H1 (cell line): Measurements from ENCODE around the gene DOCK3. TPM values are rescaled to one million over a fixed set of nuclear protein-coding genes. Genes with fewer than 3 reads are reported as not detected.

Experiments
- CTCF ChIA-PET: fragments of 300-600 bp; sonication (Branson Sonifier 250); formaldehyde crosslinking; loops from one replicate; lab custom pipeline; 2021; ENCODE audit not compliant: partially characterized antibody; lab: Charles Lee
- POLR2A ChIA-PET: fragments of 300-600 bp; sonication (Branson Sonifier 250); formaldehyde crosslinking; loops from one replicate; lab custom pipeline; 2021; ENCODE audit warnings: inconsistent platforms; ENCODE audit not compliant: partially characterized antibody; lab: Charles Lee
- DNase-seq, 2 experiments: peaks; one replicate each; pipeline versions ENCODE4 v3.0.0 to v3.0.0-alpha.2; 2010 to 2022; ENCODE audit warnings: low spot score in 2 of 2, low read depth in 1 of 2, mixed read lengths in 1 of 2
- FAIRE-seq: peaks from 2 replicates; lab custom pipeline; 2011; peaks lifted over from hg19 to GRCh38; lab: Jason Lieb, UNC
- H2AFZ ChIP-seq: 2 replicates; pipeline ENCODE4 v1.8.1; 2012; ENCODE audit warnings: low read length, inconsistent platforms
- H2AK5ac ChIP-seq: 2 replicates; pipeline ENCODE4 v1.6.1; 2013; ENCODE audit warnings: low read depth, low read length
- H2BK120ac ChIP-seq: replicated peaks from 2 replicates; pipeline ENCODE3; 2013; ENCODE audit warnings: low read depth, low read length, inconsistent platforms
- H2BK12ac ChIP-seq: 2 replicates; pipeline ENCODE4 v1.6.1; 2013; ENCODE audit warnings: low read depth, low read length
- H2BK15ac ChIP-seq: 2 replicates; pipeline ENCODE4 v1.6.1; 2013; ENCODE audit warnings: low read length
- H2BK20ac ChIP-seq: 2 replicates; pipeline ENCODE4 v1.6.1; 2013; ENCODE audit warnings: low read length
- H2BK5ac ChIP-seq: 2 replicates; pipeline ENCODE4 v1.6.1; 2013; ENCODE audit warnings: low read depth, low read length
- H3K14ac ChIP-seq: 2 replicates; pipeline ENCODE4 v1.6.1; 2013; ENCODE audit warnings: inconsistent platforms; ENCODE audit not compliant: insufficient read length
- H3K18ac ChIP-seq: 2 replicates; pipeline ENCODE4 v1.6.1; 2013; ENCODE audit warnings: low read length; ENCODE audit errors: extremely low read depth
- H3K23ac ChIP-seq: 2 replicates; pipeline ENCODE4 v1.6.1; 2013; ENCODE audit warnings: inconsistent platforms; ENCODE audit not compliant: insufficient read length
- H3K23me2 ChIP-seq: 2 replicates; pipeline ENCODE4 v1.6.1; 2013; ENCODE audit warnings: low read depth, low read length
- H3K27ac ChIP-seq: 2 replicates; pipeline ENCODE4 v1.6.1; 2011; ENCODE audit warnings: low read depth, low read length, inconsistent platforms
- H3K27me3 ChIP-seq, 4 experiments: replicated peaks in 1 of 4; 1 replicate in 1 of 4; 2 replicates in 3 of 4; pipeline versions ENCODE4 v1.6.1 to v1.8.1; 2011 to 2013; ENCODE audit warnings: low read length in 3 of 4, mild to moderate bottlenecking in 3 of 4, inconsistent platforms in 2 of 4, mixed read lengths in 2 of 4, moderate library complexity in 1 of 4; ENCODE audit not compliant: control insufficient read depth in 3 of 4, insufficient read depth in 3 of 4; ENCODE audit errors: extremely low read depth in 1 of 4
- H3K36me3 ChIP-seq, 4 experiments: 2 replicates each; pipeline versions ENCODE4 v1.6.1 to v1.8.1; 2011 to 2013; ENCODE audit warnings: mild to moderate bottlenecking in 4 of 4, low read length in 3 of 4, moderate library complexity in 2 of 4, control low read depth in 1 of 4, inconsistent platforms in 1 of 4; ENCODE audit not compliant: insufficient read depth in 4 of 4, control insufficient read depth in 2 of 4
- H3K4ac ChIP-seq: replicated peaks from 2 replicates; pipeline ENCODE3; 2013; ENCODE audit warnings: low read length, low read depth, mixed read lengths, inconsistent platforms; ENCODE audit not compliant: insufficient read length
- H3K4me1 ChIP-seq, 4 experiments: replicated peaks in 1 of 4; 1 replicate in 1 of 4; 2 replicates in 3 of 4; pipeline versions ENCODE4 v1.6.1 to v1.8.1; 2011 to 2013; ENCODE audit warnings: low read length in 3 of 4, inconsistent platforms in 2 of 4, mixed read lengths in 1 of 4; ENCODE audit not compliant: insufficient read depth in 4 of 4, control insufficient read depth in 3 of 4
- H3K4me2 ChIP-seq, 2 experiments: 2 replicates each; pipeline versions ENCODE4 v1.6.1 to v1.8.1; 2011 to 2013; ENCODE audit warnings: low read depth in 2 of 2, low read length in 2 of 2, control low read depth in 1 of 2, inconsistent platforms in 1 of 2, mild to moderate bottlenecking in 1 of 2; ENCODE audit not compliant: insufficient read depth in 1 of 2
- H3K4me3 ChIP-seq, 4 experiments: fragments of 200-600, 300-600 bp in 1 of 4; sonication (generic), shearing (Covaris generic), sonication (Bioruptor Twin) in 1 of 4; 2 replicates each; pipeline versions ENCODE4 v1.5.1 to v1.8.1; 2011 to 2016; ENCODE audit warnings: low read length in 4 of 4, low read depth in 3 of 4, control low read depth in 2 of 4, inconsistent platforms in 2 of 4, mild to moderate bottlenecking in 2 of 4, mixed read lengths in 1 of 4, moderate library complexity in 1 of 4; ENCODE audit not compliant: insufficient read depth in 2 of 4; ENCODE audit errors: extremely low read depth in 1 of 4
- H3K56ac ChIP-seq: replicated peaks from 2 replicates; pipeline ENCODE3; 2013; ENCODE audit warnings: low read depth, mild to moderate bottlenecking, mixed read lengths, low read length, inconsistent platforms; ENCODE audit not compliant: insufficient read length
- H3K79me1 ChIP-seq: 2 replicates; pipeline ENCODE4 v1.6.1; 2013; ENCODE audit warnings: low read depth, low read length, control low read depth
- H3K79me2 ChIP-seq, 2 experiments: 2 replicates each; pipeline versions ENCODE4 v1.6.1 to v1.8.1; 2012 to 2013; ENCODE audit warnings: low read length in 2 of 2, mild to moderate bottlenecking in 2 of 2, inconsistent platforms in 1 of 2; ENCODE audit not compliant: insufficient read depth in 2 of 2, control insufficient read depth in 1 of 2
- H3K9ac ChIP-seq, 4 experiments: replicated peaks in 1 of 4; 1 replicate in 1 of 4; 2 replicates in 3 of 4; pipeline versions ENCODE4 v1.6.1 to v1.8.1; 2011 to 2013; ENCODE audit warnings: low read depth in 3 of 4, low read length in 3 of 4, control low read depth in 2 of 4, mild to moderate bottlenecking in 2 of 4, moderate library complexity in 2 of 4, inconsistent platforms in 1 of 4; ENCODE audit errors: extremely low read depth in 1 of 4
- H3K9me3 ChIP-seq, 2 experiments: 2 replicates each; pipeline versions ENCODE4 v1.6.1 to v1.8.1; 2012 to 2013; ENCODE audit warnings: mild to moderate bottlenecking in 2 of 2, moderate library complexity in 2 of 2, control low read depth in 1 of 2, inconsistent platforms in 1 of 2, low read depth in 1 of 2, low read length in 1 of 2, mixed read lengths in 1 of 2; ENCODE audit not compliant: insufficient read depth in 2 of 2
- H4K20me1 ChIP-seq, 2 experiments: replicated peaks in 1 of 2; 2 replicates each; pipeline versions ENCODE3 to v1.8.1; 2011 to 2013; ENCODE audit warnings: inconsistent platforms in 2 of 2, low read length in 2 of 2, mild to moderate bottlenecking in 1 of 2; ENCODE audit not compliant: insufficient read depth in 2 of 2, control insufficient read depth in 1 of 2
- H4K5ac ChIP-seq: 2 replicates; pipeline ENCODE4 v1.6.1; 2013; ENCODE audit warnings: low read length, low read depth, mixed read lengths, inconsistent platforms; ENCODE audit not compliant: insufficient read length
- H4K8ac ChIP-seq: 2 replicates; pipeline ENCODE4 v1.8.0; 2013; ENCODE audit warnings: mild to moderate bottlenecking, moderate library complexity, low read length, inconsistent platforms; ENCODE audit not compliant: insufficient read depth; ENCODE audit errors: extremely low read depth
- H4K91ac ChIP-seq: replicated peaks from 2 replicates; pipeline ENCODE3; 2013; ENCODE audit warnings: low read length, mixed read lengths, inconsistent platforms; ENCODE audit not compliant: insufficient read length
- BACH1 ChIP-seq: IDR thresholded peaks from 2 replicates; pipeline ENCODE4 v1.6.1; 2012; ENCODE audit warnings: low read length, improper control_type of control experiment
- CREB1 ChIP-seq: IDR thresholded peaks from 2 replicates; pipeline ENCODE4 v1.6.1; 2012; ENCODE audit warnings: inconsistent platforms
- EGR1 ChIP-seq: IDR thresholded peaks from 2 replicates; pipeline ENCODE4 v1.6.1; 2011; ENCODE audit warnings: low read depth, low read length, borderline replicate concordance
- GABPA ChIP-seq: IDR thresholded peaks from 2 replicates; pipeline ENCODE4 v1.6.1; 2011; ENCODE audit warnings: mild to moderate bottlenecking, low read length, moderate library complexity, borderline replicate concordance; ENCODE audit not compliant: insufficient read depth
- HDAC2 ChIP-seq, 2 experiments: fragments of 300-600 bp in 1 of 2; sonication (generic) in 1 of 2; IDR thresholded peaks; 2 replicates each; pipeline ENCODE4 v1.6.1; 2011 to 2012; ENCODE audit warnings: low read depth in 2 of 2, low read length in 2 of 2, mild to moderate bottlenecking in 2 of 2, moderate library complexity in 2 of 2, borderline replicate concordance in 1 of 2, inconsistent platforms in 1 of 2
- JUND ChIP-seq: IDR thresholded peaks from 2 replicates; pipeline ENCODE4 v1.6.1; 2011; ENCODE audit warnings: mild to moderate bottlenecking, improper control_type of control experiment, low read length
- KDM5A ChIP-seq: fragments of 200-600 bp; IDR thresholded peaks from 2 replicates; pipeline ENCODE4 v1.7.1; 2012; ENCODE audit warnings: mild to moderate bottlenecking, low read length, inconsistent platforms, mixed read lengths
- MAX ChIP-seq: IDR thresholded peaks from 2 replicates; pipeline ENCODE4 v1.6.1; 2012; ENCODE audit warnings: inconsistent platforms
- POLR2A ChIP-seq, 2 experiments: IDR thresholded peaks; 1 replicate in 1 of 2; 2 replicates in 1 of 2; pipeline ENCODE4 v1.6.1; 2011; ENCODE audit warnings: low read depth in 2 of 2, low read length in 2 of 2, mild to moderate bottlenecking in 2 of 2; ENCODE audit errors: control extremely low read depth in 1 of 2
- POU5F1 ChIP-seq: IDR thresholded peaks from 2 replicates; pipeline ENCODE4 v1.6.1; 2011; ENCODE audit warnings: low read depth, mild to moderate bottlenecking, low read length, moderate library complexity
- RBBP5 ChIP-seq: IDR thresholded peaks from 2 replicates; pipeline ENCODE4 v1.7.1; 2012; ENCODE audit warnings: low read depth, mild to moderate bottlenecking, inconsistent platforms, low read length, moderate library complexity, borderline replicate concordance
- RNF2 ChIP-seq: fragments of 200-900, 300-1000 bp; sonication (generic); IDR thresholded peaks from 2 replicates; pipeline ENCODE4 v1.7.1; 2016; ENCODE audit warnings: borderline replicate concordance, low read depth, mild to moderate bottlenecking, antibody characterized with exemption, low read length; ENCODE audit not compliant: poor library complexity, severe bottlenecking; ENCODE audit errors: missing control alignments
- SP1 ChIP-seq: IDR thresholded peaks from 2 replicates; pipeline ENCODE4 v1.6.1; 2011; ENCODE audit warnings: low read depth, low read length
- TAF1 ChIP-seq: IDR thresholded peaks from 2 replicates; pipeline ENCODE4 v1.6.1; 2011; ENCODE audit warnings: mild to moderate bottlenecking, low read depth, low read length
- TAF7 ChIP-seq: optimal IDR thresholded peaks from 2 replicates; pipeline ENCODE3; 2011; ENCODE audit warnings: low read depth, mild to moderate bottlenecking, inconsistent platforms, low read length, moderate library complexity, borderline replicate concordance
- WGBS, 2 experiments: shearing (Covaris generic) in 1 of 2; methylation state at CpG; one replicate each; pipeline versions ENCODE4 v1.1.6 to v1.1.7; 2013 to 2015; ENCODE audit warnings: low lambda C conversion rate in 2 of 2, mixed read lengths in 2 of 2, inconsistent platforms in 1 of 2, low coverage in 1 of 2, missing lambda C conversion rate in 1 of 2; ENCODE audit not compliant: insufficient replicate concordance in 2 of 2, insufficient coverage in 1 of 2, insufficient read length in 1 of 2; ENCODE audit errors: extremely low coverage in 1 of 2, missing lambda C conversion rate in 1 of 2; 5-methylcytosine and 5-hydroxymethylcytosine counted together
- polyA plus RNA-seq, 7 experiments: library from polyadenylated mRNA; depleted of rRNA in 3 of 7; stranded (reverse) in 5 of 7; unstranded in 2 of 7; fragments of >200 nt in 5 of 7; fragments of 200-250 nt in 2 of 7; gene quantifications; 1 replicate in 5 of 7; 2 replicates in 1 of 7; 4 replicates in 1 of 7; pipeline versions ENCODE4 v1.2.1 to v1.2.3, GENCODE V29; 2011 to 2013; ENCODE audit warnings: missing spikeins in 2 of 7, mixed read lengths in 2 of 7
- total RNA-seq: library from RNA; stranded (reverse); fragmentation: NEBNext Ultra II Directional; extraction: Animal tissue kit (Norgen Biotek cat#: 25700); gene quantifications from 2 replicates; pipeline ENCODE4 v1.2.1, GENCODE V29; 2021

DOCK3 gene
- total and polyA plus RNA-seq, 2 of the 8 experiments (the other 6 are each of a cell fraction or from before 2014, with no cell fraction given): 2.7 to 5.0 TPM

GRCh38 chr3:50986726-50987125 is 312.0 kb downstream of the DOCK3 start:
- Histone ChIP-seq H3K79me1 (no peaks in the 10 kb centered on the region; the same call in 1 of the 2 replicates), H3K14ac (no peak overlapping the region), H3K4me1 (no peaks in the 10 kb centered on the region; a peak in 1 of 7 replicates), H2BK15ac (no peak overlapping the region), H2AK5ac (no peak overlapping the region), H4K20me1 (no peaks in the 10 kb centered on the region), H3K9ac (no peak overlapping the region), H3K9me3 (peaks cover 3 to 7% of the 10 kb centered on the region in 2 experiments; a peak in 2 of 4 replicates), H3K27me3 (no peaks in the 10 kb centered on the region), H3K4me3 (no peak overlapping the region), H3K23ac (no peak overlapping the region), H4K8ac (no peak overlapping the region), H3K36me3 (peaks cover 0 to 3% (median 0%) of the 10 kb centered on the region in 4 experiments; a peak in 1 of 8 replicates), H3K27ac (no peak overlapping the region), H3K79me2 (no peaks in the 10 kb centered on the region), H4K91ac (no peak overlapping the region), H2BK120ac (no peak overlapping the region), H3K4me2 (no peak overlapping the region), H3K4ac (no peak overlapping the region), H2AFZ (no peak overlapping the region), H3K23me2 (no peaks in the 10 kb centered on the region), H2BK20ac (no peak overlapping the region), H3K56ac (no peak overlapping the region), H2BK12ac (no peak overlapping the region), H2BK5ac (no peak overlapping the region), H4K5ac (no peak overlapping the region), H3K18ac (no peak overlapping the region)
- CTCF ChIA-PET: interaction anchor here (3.6 kb wide), 1 partner anchor 15 kb away, joined by 11 read pairs; no protein-coding TSS in a partner anchor
- no peak for DNase-seq
- POLR2A ChIA-PET: no interaction called here
- WGBS, 2 experiments: 96% methylated on average over 2 of the region's 2 CpGs; no CpG with 5 or more reads in 1 of the 2 experiments
- no peak for FAIRE-seq
- TF ChIP-seq EGR1: no peak
- TF ChIP-seq BACH1: no peak
- TF ChIP-seq POLR2A (IDR thresholded peaks at IDR 0.05; ENCODE audit: control extremely low read depth in 1 of 2, low read depth in 2 of 2, low read length in 2 of 2): no peak
- no peak for TF ChIP-seq RNF2
- no peak for TF ChIP-seq CREB1
- TF ChIP-seq MAX: no peak
- TF ChIP-seq POU5F1: no peak
- TF ChIP-seq SP1: no peak
- TF ChIP-seq TAF1: no peak
- TF ChIP-seq HDAC2 (IDR thresholded peaks at IDR 0.05; ENCODE audit: borderline replicate concordance in 1 of 2, low read depth in 2 of 2, low read length in 2 of 2): no peak
- no peak for TF ChIP-seq RBBP5
- no peak for TF ChIP-seq KDM5A
- no peak for TF ChIP-seq GABPA
- no peak for TF ChIP-seq JUND
- no peak for TF ChIP-seq TAF7
